Measurements from ENCODE around the gene PHF12. TPM values are rescaled to one million over a fixed set of nuclear protein-coding genes. Genes with fewer than 3 reads are reported as not detected.

PHF12 gene
- total RNA-seq, 1 donor from 2014 or later = 14.8 TPM

GRCh38 chr17:28857905-28858800 is 93.2 kb downstream of the PHF12 start:
- intact Hi-C loops (cut with DNase I) = no loop called here
- DNase-seq = no peak
- no peak for ATAC-seq (ENCODE audit: poor library complexity)

DNA sequence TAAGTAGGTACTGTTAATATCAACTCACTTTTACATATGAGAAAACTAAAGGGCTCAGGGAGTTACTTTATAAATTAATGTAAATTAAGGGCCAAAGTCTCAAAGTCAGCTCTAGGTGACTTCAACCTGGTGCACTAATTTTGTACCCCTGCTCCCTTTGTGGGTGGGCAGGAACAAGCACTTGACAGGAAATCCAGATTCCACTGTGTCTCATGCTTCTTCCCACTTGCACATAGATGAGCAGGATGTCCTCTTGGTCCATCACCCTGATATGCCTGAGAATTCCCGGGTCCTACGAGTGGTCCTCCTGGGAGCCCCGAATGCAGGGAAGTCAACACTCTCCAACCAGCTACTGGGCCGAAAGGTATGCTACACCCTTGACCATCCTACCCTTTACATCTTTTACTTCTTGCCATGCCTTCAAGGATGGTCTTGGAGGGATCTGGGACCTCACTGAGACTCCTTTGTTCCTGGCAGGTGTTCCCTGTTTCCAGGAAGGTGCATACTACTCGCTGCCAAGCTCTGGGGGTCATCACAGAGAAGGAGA is 95.2 kb downstream of the PHF12 start:
- intact Hi-C loops (cut with DNase I) = no loop called here
- ATAC-seq (ENCODE audit: poor library complexity) (no peak), DNase-seq (no peak)

DNA sequence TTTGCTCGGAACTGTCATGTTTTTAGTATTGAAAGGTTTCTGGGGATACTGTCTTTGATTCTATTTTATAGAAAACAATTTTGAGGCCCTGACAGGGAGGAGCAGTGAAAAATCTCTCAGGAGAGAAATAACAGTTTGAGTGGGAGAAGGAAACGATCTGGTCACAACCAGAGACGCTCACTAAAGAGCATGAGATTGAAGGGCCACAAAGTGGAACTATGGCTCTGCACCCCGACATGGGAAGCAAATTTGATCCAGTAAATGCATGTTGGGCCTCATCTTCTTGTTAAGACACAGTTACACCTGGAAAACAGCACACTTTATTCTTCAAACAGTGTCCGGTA is 96.0 kb downstream of the PHF12 start:
- ATAC-seq (ENCODE audit: poor library complexity) (no peak), DNase-seq (no peak)
- intact Hi-C loops (cut with DNase I) = no loop called here

Small RNAs within 50 kb of the gene (microRNA-seq; reads per million reads assigned to microRNA genes)
- not detected for gene MIR451B

Other genes with a start within 250 kb of the PHF12 start
- 1.3 TPM for gene PROCA1, start 239.6 kb downstream of the PHF12 start, total RNA-seq
- gene RAB34, start 233.7 kb downstream of the PHF12 start, total RNA-seq = 14.5 TPM
- 858 TPM for gene RPL23A, start 231.5 kb downstream of the PHF12 start, total RNA-seq
- 1.9 TPM for gene TLCD1, start 225.3 kb downstream of the PHF12 start, total RNA-seq
- gene NEK8, start 222.7 kb downstream of the PHF12 start, total RNA-seq = 0.30 TPM
- 2.4 TPM for gene TRAF4, start 207.5 kb downstream of the PHF12 start, total RNA-seq
- 15.6 TPM for gene FAM222B, start 108.7 kb downstream of the PHF12 start, total RNA-seq
- 36.4 TPM for gene ERAL1, start 96.5 kb downstream of the PHF12 start, total RNA-seq
- gene FLOT2, start 53.8 kb downstream of the PHF12 start, total RNA-seq = 101 TPM
- 2.9 TPM for gene DHRS13, start 48.4 kb downstream of the PHF12 start, total RNA-seq
- gene SEZ6, start 54.5 kb upstream of the PHF12 start, total RNA-seq = not detected
- 1.00 TPM for gene PIPOX, start 91.6 kb upstream of the PHF12 start, total RNA-seq
- gene MYO18A, start 228.9 kb upstream of the PHF12 start, total RNA-seq = 393 TPM

All from Right ventricle myocardium superior (tissue), 1 donor.